K562 (cell line): Measurements from ENCODE around the gene DAZAP1. TPM values are rescaled to one million over a fixed set of nuclear protein-coding genes. Genes with fewer than 3 reads are reported as not detected.

Experiments
- BRD4 ChIP-seq: fragments of 200-600 bp; sonication (generic); IDR thresholded peaks from 2 replicates; pipeline ENCODE4 v1.6.1; 2017; ENCODE audit warnings: inconsistent platforms
- CREBBP ChIP-seq: IDR thresholded peaks from one replicate; pipeline ENCODE4 v1.6.1; 2012; ENCODE audit warnings: low read depth, mild to moderate bottlenecking, control low read depth, inconsistent platforms, low read length
- FOS ChIP-seq: IDR thresholded peaks from 3 replicates; pipeline ENCODE4 v1.6.1; 2011; ENCODE audit not compliant: insufficient read length; ENCODE audit errors: extremely low read depth
- GTF2E2 ChIP-seq: fragments of 200-800 bp; sonication (Bioruptor generic); IDR thresholded peaks from 2 replicates; pipeline ENCODE4 v1.6.1; 2016; ENCODE audit warnings: missing genetic modification characterization, missing compliant biosample characterization
- HEY1 ChIP-seq: fragments of 250-450 bp; sonication (Bioruptor Pico); IDR thresholded peaks from 2 replicates; pipeline ENCODE4 v1.5.0; 2020; ENCODE audit warnings: mild to moderate bottlenecking, moderate library complexity, borderline replicate concordance
- HMG20B ChIP-seq: fragments of 250-450 bp; sonication (Bioruptor Pico); IDR thresholded peaks from 2 replicates; pipeline ENCODE4 v1.5.0; 2021; ENCODE audit warnings: mild to moderate bottlenecking
- ILF3 ChIP-seq: fragments of 450-650 bp; IDR thresholded peaks from 2 replicates; pipeline ENCODE4 v1.6.1; 2018; ENCODE audit warnings: antibody characterized with exemption, mild to moderate bottlenecking, moderate library complexity, borderline replicate concordance
- KLF13 ChIP-seq: fragments of 450-650 bp; IDR thresholded peaks from 2 replicates; pipeline ENCODE4 v1.6.1; 2016; ENCODE audit warnings: missing genetic modification characterization, low read depth, mild to moderate bottlenecking, missing compliant biosample characterization, moderate library complexity, borderline replicate concordance
- NR2F6 ChIP-seq: fragments of 450-650 bp; formaldehyde crosslinking; IDR thresholded peaks from 2 replicates; pipeline ENCODE4 v1.4.0; 2020; ENCODE audit warnings: mild to moderate bottlenecking
- PTRF ChIP-seq: fragments of 450-650 bp; IDR thresholded peaks from 2 replicates; pipeline ENCODE4 v1.6.1; 2016; ENCODE audit warnings: mild to moderate bottlenecking, missing genetic modification characterization, missing compliant biosample characterization
- RBFOX2 ChIP-seq: fragments of 200-400 bp; formaldehyde crosslinking; IDR thresholded peaks from 2 replicates; pipeline ENCODE4 v1.6.1; 2017; ENCODE audit warnings: low read depth, mild to moderate bottlenecking, low read length, moderate library complexity
- RBM39 ChIP-seq: fragments of 200-400 bp; formaldehyde crosslinking; optimal IDR thresholded peaks from 2 replicates; pipeline ENCODE3; 2018; ENCODE audit warnings: low read depth, low read length
- THRAP3 ChIP-seq: fragments of 450-650 bp; IDR thresholded peaks from 2 replicates; pipeline ENCODE4 v1.6.1; 2016; ENCODE audit warnings: mild to moderate bottlenecking, inconsistent platforms, borderline replicate concordance
- ZSCAN29 ChIP-seq: fragments of 450-650 bp; IDR thresholded peaks from 2 replicates; pipeline ENCODE4 v1.6.1; 2017
- polyA plus RNA-seq, 8 experiments: library from polyadenylated mRNA; depleted of rRNA in 4 of 8; stranded (reverse) in 5 of 8; unstranded in 3 of 8; fragments of >200 nt; fragmentation: Nextera tagmentation in 2 of 8; fragmentation: Illumina TruSeq in 1 of 8; extraction: Ambion mirVana in 2 of 8; extraction: Trizol in 1 of 8; gene quantifications; 2 replicates each; pipeline versions ENCODE4 v1.2.1 to v1.2.3, GENCODE V29; 2011 to 2014; ENCODE audit warnings: inconsistent platforms in 1 of 8, missing spikeins in 1 of 8
- total RNA-seq, 7 experiments: library from RNA; depleted of rRNA in 6 of 7; stranded (reverse); fragments of >200 nt in 6 of 7; fragmentation: Illumina TruSeq in 2 of 7; extraction: Trizol in 2 of 7; gene quantifications; 2 replicates each; pipeline versions ENCODE4 v1.2.1 to v1.2.3, GENCODE V29; 2011 to 2021; ENCODE audit warnings: low replicate concordance in 1 of 7
- TF ChIP-seq, protein P1 (sequence below): fragments of 450-650 bp; formaldehyde crosslinking; conservative IDR thresholded peaks from 2 replicates; pipeline ENCODE4 v1.4.0; 2022; ENCODE audit warnings: mild to moderate bottlenecking, missing genetic modification characterization
- TF ChIP-seq, protein P2 (sequence below): fragments of 250-450 bp; sonication (Bioruptor Pico); IDR thresholded peaks from 2 replicates; pipeline ENCODE4 v1.5.0; 2020; ENCODE audit warnings: mild to moderate bottlenecking
- TF ChIP-seq, protein P3 (sequence below): fragments of 250-450 bp; sonication (Bioruptor Pico); IDR thresholded peaks from 2 replicates; pipeline ENCODE4 v1.8.0; 2021; ENCODE audit warnings: moderate library complexity, mild to moderate bottlenecking, inconsistent platforms
- TF ChIP-seq, protein P4 (sequence below): fragments of 250-450 bp; sonication (Bioruptor Pico); IDR thresholded peaks from 2 replicates; pipeline ENCODE4 v1.5.0; 2021; ENCODE audit warnings: mild to moderate bottlenecking, moderate library complexity
- TF ChIP-seq, protein P5 (sequence below): sonication (generic); formaldehyde crosslinking; IDR thresholded peaks from 2 replicates; pipeline ENCODE4 v1.8.1; 2023; ENCODE audit warnings: mild to moderate bottlenecking, missing genetic modification reagents
- TF ChIP-seq, protein P6 (sequence below): fragments of 250-450 bp; sonication (Bioruptor Pico); IDR thresholded peaks from 2 replicates; pipeline ENCODE4 v1.5.0; 2021

The DAZAP1 gene
- total and polyA plus RNA-seq, 9 of the 15 experiments (the other 6 are each of a cell fraction or from before 2014, with no cell fraction given), result 10.8 to 289 (median 142) TPM

DNA sequence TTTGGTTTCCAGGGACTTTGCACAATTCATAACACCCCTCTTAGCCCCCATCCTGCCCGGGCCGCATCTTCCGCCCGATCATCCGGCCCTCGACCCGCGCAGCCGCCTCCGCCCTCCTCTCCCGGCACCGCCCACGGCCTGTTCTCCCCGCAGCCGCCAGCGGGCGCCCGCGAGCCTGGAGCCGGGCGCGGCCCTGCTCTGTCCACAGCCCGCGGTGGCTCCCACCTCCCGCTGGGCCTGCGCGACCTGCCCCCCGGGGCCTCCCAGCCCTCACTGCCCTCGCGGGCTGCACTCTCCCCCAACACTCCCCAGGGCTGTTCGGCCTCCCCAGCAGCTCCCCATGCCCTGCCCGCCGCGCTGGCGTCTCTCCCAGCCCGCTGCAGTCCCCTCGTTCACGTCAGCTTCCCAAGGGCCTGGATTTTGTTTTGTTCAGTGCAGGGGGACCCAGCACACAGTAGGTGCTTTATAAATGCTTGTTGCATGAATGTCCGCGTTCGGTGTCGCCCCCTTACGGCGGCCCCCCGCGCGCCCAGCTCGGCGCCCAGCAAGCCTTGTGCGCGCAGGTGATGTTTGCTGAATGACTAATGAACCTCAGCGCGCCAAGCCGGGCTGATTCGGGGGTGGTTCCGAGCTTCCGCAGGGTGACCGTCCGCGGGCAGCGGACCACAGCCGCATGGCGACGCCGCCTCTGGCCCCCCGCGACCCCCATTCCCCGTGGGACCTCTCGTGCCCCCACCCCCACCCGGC is 38.0 kb downstream of the DAZAP1 start (continued):
- TF ChIP-seq ILF3 (no peak), RBFOX2 (peak; percentile 35; the same call in 1 of the 2 replicates), PTRF (tag) (no peak), HMG20B (no peak), BRD4 (no peak), HEY1 (no peak), ZSCAN29 (0 out of 2 replicates have a peak, but pooled peaks have one; percentile 17), CREBBP (no peak), FOS (no peak), THRAP3 (no peak), GTF2E2 (tag) (no peak), RBM39 (no peak), KLF13 (tag) (peak; percentile 73; the same call in 1 of the 2 replicates), NR2F6 (no peak)
- TF ChIP-seq, protein P1, sequence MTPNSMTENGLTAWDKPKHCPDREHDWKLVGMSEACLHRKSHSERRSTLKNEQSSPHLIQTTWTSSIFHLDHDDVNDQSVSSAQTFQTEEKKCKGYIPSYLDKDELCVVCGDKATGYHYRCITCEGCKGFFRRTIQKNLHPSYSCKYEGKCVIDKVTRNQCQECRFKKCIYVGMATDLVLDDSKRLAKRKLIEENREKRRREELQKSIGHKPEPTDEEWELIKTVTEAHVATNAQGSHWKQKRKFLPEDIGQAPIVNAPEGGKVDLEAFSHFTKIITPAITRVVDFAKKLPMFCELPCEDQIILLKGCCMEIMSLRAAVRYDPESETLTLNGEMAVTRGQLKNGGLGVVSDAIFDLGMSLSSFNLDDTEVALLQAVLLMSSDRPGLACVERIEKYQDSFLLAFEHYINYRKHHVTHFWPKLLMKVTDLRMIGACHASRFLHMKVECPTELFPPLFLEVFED, result no peak
- TF ChIP-seq, protein P2, sequence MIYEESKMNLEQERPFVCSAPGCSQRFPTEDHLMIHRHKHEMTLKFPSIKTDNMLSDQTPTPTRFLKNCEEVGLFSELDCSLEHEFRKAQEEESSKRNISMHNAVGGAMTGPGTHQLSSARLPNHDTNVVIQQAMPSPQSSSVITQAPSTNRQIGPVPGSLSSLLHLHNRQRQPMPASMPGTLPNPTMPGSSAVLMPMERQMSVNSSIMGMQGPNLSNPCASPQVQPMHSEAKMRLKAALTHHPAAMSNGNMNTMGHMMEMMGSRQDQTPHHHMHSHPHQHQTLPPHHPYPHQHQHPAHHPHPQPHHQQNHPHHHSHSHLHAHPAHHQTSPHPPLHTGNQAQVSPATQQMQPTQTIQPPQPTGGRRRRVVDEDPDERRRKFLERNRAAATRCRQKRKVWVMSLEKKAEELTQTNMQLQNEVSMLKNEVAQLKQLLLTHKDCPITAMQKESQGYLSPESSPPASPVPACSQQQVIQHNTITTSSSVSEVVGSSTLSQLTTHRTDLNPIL (CRISPR knock-in tag), result no peak
- TF ChIP-seq, protein P3, sequence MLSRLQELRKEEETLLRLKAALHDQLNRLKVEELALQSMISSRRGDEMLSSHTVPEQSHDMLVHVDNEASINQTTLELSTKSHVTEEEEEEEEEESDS (CRISPR knock-in tag), result no peak
- TF ChIP-seq, protein P4, sequence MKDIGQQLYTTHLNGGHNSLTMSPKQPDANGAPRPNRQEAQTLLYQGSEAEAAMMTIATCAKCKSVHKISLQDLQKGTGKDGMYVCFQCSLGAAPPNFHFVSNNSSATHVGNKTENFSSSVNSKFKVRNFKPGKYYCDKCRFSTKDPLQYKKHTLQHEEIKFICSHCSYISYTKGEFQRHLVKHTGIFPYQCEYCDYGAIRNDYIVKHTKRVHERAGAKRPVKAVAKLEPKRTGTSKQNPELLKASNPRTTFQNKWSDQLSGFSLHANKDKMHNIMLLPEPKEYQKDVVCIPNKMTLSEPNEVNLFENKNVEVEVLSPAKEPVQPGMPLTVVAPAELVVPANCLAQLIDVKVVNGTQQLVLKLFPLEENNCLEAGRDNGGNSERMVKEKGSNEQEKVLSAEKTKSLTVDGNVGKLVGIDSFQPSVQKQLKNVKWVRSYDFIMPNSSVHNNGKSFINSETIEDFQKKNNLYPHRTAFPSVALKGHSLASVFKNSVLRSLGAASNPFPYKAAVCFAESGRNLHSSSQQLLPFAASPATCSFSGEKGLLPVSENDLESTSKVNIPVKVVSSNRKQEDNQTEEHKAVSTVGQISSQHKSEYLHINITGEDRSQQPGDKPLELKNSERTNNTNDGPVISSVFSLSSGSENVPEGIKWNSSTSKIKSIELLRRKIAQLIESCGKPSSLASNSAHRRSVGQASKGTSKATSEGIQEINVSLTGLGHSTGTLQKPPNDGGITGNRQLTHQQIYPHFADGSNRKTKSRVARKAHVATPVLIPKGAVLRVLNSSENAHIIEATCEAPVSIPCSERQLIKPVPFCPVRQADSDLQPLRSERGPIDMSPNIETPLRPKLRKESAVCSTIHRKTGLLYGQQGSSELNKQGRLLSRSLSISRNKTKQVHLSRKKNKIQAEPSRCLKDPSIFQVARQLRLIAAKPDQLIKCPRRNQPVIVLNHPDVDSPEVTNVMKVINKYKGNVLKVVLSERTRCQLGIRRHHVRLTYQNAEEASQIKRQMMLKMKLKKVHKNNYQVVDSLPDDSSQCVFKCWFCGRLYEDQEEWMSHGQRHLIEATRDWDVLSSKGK, result no peak
- TF ChIP-seq, protein P5, sequence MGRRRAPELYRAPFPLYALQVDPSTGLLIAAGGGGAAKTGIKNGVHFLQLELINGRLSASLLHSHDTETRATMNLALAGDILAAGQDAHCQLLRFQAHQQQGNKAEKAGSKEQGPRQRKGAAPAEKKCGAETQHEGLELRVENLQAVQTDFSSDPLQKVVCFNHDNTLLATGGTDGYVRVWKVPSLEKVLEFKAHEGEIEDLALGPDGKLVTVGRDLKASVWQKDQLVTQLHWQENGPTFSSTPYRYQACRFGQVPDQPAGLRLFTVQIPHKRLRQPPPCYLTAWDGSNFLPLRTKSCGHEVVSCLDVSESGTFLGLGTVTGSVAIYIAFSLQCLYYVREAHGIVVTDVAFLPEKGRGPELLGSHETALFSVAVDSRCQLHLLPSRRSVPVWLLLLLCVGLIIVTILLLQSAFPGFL (CRISPR knock-in tag), result no peak
- TF ChIP-seq, protein P6, sequence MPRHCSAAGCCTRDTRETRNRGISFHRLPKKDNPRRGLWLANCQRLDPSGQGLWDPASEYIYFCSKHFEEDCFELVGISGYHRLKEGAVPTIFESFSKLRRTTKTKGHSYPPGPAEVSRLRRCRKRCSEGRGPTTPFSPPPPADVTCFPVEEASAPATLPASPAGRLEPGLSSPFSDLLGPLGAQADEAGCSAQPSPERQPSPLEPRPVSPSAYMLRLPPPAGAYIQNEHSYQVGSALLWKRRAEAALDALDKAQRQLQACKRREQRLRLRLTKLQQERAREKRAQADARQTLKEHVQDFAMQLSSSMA, result no peak
